Kidney (tissue), 14 donors: ENCODE results near the gene UBE3B. TPM values are rescaled to one million over a fixed set of nuclear protein-coding genes. Genes with fewer than 3 reads are reported as not detected.

Experiments
- DNase-seq, 5 donors: peaks; one replicate each; pipeline ENCODE4 v3.0.0-alpha.2; 2013 to 2020
- FAIRE-seq: peaks from 2 replicates; lab custom pipeline; 2012; peaks lifted over from hg19 to GRCh38; lab: Jason Lieb, UNC
- H3K27ac ChIP-seq, 2 donors: one replicate each; pipeline ENCODE4 v1.7.0; 2013; ENCODE audit warnings: low read depth in 2 of 2, low read length in 2 of 2, inconsistent platforms in 1 of 2
- H3K27me3 ChIP-seq: one replicate; pipeline ENCODE4 v1.7.1; 2013; ENCODE audit warnings: low read length, inconsistent platforms; ENCODE audit not compliant: control insufficient read depth, insufficient read depth
- H3K36me3 ChIP-seq, 3 donors: one replicate each; pipeline versions ENCODE4 v1.7.0 to v1.7.1; 2013; ENCODE audit warnings: low read length in 3 of 3, control low read depth in 1 of 3, inconsistent platforms in 1 of 3; ENCODE audit not compliant: insufficient read depth in 3 of 3, control insufficient read depth in 2 of 3
- H3K4me1 ChIP-seq, 3 donors: one replicate each; pipeline versions ENCODE4 v1.7.0 to v1.7.1; 2013; ENCODE audit warnings: low read length in 3 of 3, inconsistent platforms in 1 of 3, low read depth in 1 of 3; ENCODE audit not compliant: control insufficient read depth in 2 of 3, insufficient read depth in 2 of 3
- H3K4me3 ChIP-seq, 3 donors: one replicate each; pipeline versions ENCODE4 v1.7.0 to v1.8.1; 2013; ENCODE audit warnings: low read length in 3 of 3, control low read depth in 1 of 3, inconsistent platforms in 1 of 3
- H3K9ac ChIP-seq, 3 donors: one replicate each; pipeline versions ENCODE4 v1.7.0 to v1.7.1; 2013; ENCODE audit warnings: low read length in 3 of 3, control low read depth in 1 of 3, inconsistent platforms in 1 of 3
- H3K9me3 ChIP-seq, 3 donors: one replicate each; pipeline versions ENCODE4 v1.7.0 to v1.7.1; 2013; ENCODE audit warnings: low read length in 3 of 3, control low read depth in 1 of 3, inconsistent platforms in 1 of 3; ENCODE audit not compliant: control insufficient read depth in 2 of 3, insufficient read depth in 1 of 3
- intact Hi-C: fragments of 100-400 bp; cut with DNase I; formaldehyde crosslinking; loops from one replicate; pipeline ENCODE4 v1.11.1; 2022
- polyA plus RNA-seq: library from polyadenylated mRNA; stranded (reverse); fragments of 350-450 nt; fragmentation: Illumina TruSeq; extraction: RNeasy Lipid Tissue Mini Kit (QIAGEN cat#74804); gene quantifications from one replicate; pipeline ENCODE4 v1.2.3, GENCODE V29; 2014; ENCODE audit warnings: low read depth, low replicate concordance; ENCODE audit not compliant: insufficient read depth
- total RNA-seq: library from RNA; stranded (reverse); fragmentation: NEBNext Ultra II Directional; extraction: Animal tissue kit (Norgen Biotek cat#: 25700); gene quantifications from one replicate; pipeline ENCODE4 v1.2.1, GENCODE V29; 2021
- TF ChIP-seq, protein P1 (sequence below): IDR thresholded peaks from 3 replicates; pipeline ENCODE4 v1.5.1; 2012; ENCODE audit warnings: mild to moderate bottlenecking, moderate library complexity, borderline replicate concordance; ENCODE audit not compliant: insufficient read depth; ENCODE audit errors: extremely low read depth
- donor health status: control.
- donor health status: control.
- donor health status: control.
- donor health status: control.
- donor health status: control.
- donor health status: DM: yes; HTN: yes; CAD: no.
- donor health status: Normal renal cell carcinoma (clear cell type).

The UBE3B gene
- total and polyA plus RNA-seq, 2 donors from 2014 or later, result 13.9 to 44.3 TPM

DNA sequence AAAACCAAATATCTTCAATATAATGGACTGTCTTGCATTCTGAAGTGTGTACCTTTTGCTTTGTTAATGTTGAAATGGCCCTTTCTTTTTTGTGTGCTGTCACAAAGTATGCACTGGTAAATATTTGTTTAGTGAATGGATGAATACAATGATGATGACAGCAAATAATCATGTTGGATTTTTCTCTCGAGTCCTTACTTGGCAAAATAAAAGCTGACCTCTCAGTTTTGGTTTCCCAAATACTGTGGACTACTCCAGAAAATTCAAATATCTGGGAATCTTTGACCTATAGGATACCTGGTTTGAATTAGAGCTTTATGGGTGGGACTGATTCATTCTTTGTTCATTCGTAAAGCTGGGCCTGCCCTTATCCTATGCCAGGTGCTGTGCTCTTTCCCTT is 5.5 kb downstream of the UBE3B start:
- Histone ChIP-seq H3K27me3 (no peaks in the 10 kb centered on the region), H3K4me1 (peaks cover 0 to 8% (median 4%) of the 10 kb centered on the region in 3 donors), H3K36me3 (peaks cover 16 to 45% (median 37%) of the 10 kb centered on the region in 3 donors), H3K4me3 (no peak overlapping the region), H3K9ac (no peak overlapping the region), H3K27ac (no peak overlapping the region), H3K9me3 (no peaks in the 10 kb centered on the region)
- FAIRE-seq (no peak), DNase-seq (no peak)
- TF ChIP-seq, protein P1, sequence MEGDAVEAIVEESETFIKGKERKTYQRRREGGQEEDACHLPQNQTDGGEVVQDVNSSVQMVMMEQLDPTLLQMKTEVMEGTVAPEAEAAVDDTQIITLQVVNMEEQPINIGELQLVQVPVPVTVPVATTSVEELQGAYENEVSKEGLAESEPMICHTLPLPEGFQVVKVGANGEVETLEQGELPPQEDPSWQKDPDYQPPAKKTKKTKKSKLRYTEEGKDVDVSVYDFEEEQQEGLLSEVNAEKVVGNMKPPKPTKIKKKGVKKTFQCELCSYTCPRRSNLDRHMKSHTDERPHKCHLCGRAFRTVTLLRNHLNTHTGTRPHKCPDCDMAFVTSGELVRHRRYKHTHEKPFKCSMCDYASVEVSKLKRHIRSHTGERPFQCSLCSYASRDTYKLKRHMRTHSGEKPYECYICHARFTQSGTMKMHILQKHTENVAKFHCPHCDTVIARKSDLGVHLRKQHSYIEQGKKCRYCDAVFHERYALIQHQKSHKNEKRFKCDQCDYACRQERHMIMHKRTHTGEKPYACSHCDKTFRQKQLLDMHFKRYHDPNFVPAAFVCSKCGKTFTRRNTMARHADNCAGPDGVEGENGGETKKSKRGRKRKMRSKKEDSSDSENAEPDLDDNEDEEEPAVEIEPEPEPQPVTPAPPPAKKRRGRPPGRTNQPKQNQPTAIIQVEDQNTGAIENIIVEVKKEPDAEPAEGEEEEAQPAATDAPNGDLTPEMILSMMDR, result no peak
- intact Hi-C loops, result no loop called here

DNA sequence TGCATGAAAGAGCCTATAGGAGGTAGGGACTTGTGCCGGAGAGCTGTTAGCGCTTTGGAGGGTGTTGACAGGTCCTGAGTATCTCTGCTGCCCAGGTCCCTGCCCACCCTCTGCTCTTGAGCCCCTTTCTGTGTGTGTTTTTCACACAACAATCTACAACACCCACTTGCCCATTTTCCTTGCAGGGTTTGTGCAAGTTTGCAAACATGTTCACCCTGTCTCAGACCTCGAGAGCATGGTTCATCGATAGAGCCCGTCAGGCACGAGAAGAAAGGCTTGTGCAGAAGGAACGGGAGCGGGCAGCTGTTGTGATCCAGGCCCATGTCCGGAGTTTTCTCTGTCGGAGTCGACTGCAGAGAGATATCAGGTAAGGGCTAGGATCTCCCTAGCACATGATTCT is 5.9 kb downstream of the UBE3B start:
- Histone ChIP-seq H3K27ac (no peak overlapping the region), H3K9me3 (no peaks in the 10 kb centered on the region), H3K36me3 (peaks cover 20 to 49% (median 41%) of the 10 kb centered on the region in 3 donors), H3K4me1 (peaks cover 0 to 6% (median 4%) of the 10 kb centered on the region in 3 donors), H3K27me3 (no peaks in the 10 kb centered on the region), H3K9ac (no peak overlapping the region), H3K4me3 (no peak overlapping the region)
- no peak for DNase-seq
- intact Hi-C loops, result no loop called here
- no peak for FAIRE-seq
- TF ChIP-seq, protein P1, result no peak

DNA sequence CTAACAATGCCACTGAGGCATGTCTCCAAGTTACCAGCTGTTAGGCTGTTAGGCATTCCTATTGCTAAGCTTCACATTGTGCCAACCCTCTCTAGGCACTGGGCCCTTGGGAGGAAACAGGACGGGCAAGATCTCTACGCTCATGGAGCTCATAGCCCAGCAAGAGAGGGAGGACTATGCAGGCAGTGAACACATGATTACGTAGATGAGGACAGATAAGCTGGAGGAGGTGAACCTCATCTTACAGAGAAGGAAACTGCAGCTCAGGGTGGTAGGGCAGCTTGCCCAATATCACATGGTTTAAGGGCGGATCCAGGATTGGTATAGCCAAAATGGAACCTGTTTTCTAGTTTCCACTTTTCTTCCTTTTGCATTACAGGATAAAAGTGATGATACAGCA is 7.8 kb downstream of the UBE3B start:
- Histone ChIP-seq H3K4me3 (no peak overlapping the region), H3K27me3 (no peaks in the 10 kb centered on the region), H3K27ac (no peak overlapping the region), H3K9ac (no peak overlapping the region), H3K4me1 (no peaks in the 10 kb centered on the region), H3K9me3 (no peaks in the 10 kb centered on the region), H3K36me3 (peaks cover 26 to 65% (median 60%) of the 10 kb centered on the region in 3 donors)
- DNase-seq (no peak), FAIRE-seq (no peak)
- intact Hi-C loops, result no loop called here
- TF ChIP-seq, protein P1, result no peak
